Neural progenitor cell (in vitro differentiated cells): Measurements from ENCODE around the gene CD63. TPM values are rescaled to one million over a fixed set of nuclear protein-coding genes. Genes with fewer than 3 reads are reported as not detected.

ENCODE experiments used
- DNase-seq: peaks from one replicate; pipeline ENCODE4 v3.0.0-alpha.2; 2016; ENCODE audit warnings: low spot score
- H2AFZ ChIP-seq: fragments of 200-600 bp; sonication (generic); replicated peaks from 2 replicates; pipeline ENCODE4 v1.6.1; 2016; ENCODE audit warnings: antibody characterized with exemption
- H3F3A ChIP-seq: fragments of 200-600 bp; sonication (generic); 2 replicates; pipeline ENCODE4 v1.6.1; 2016; ENCODE audit warnings: antibody characterized with exemption, low read depth
- H3K27ac ChIP-seq: fragments of 200-600 bp; sonication (generic); 2 replicates; pipeline ENCODE4 v1.5.1; 2016; ENCODE audit warnings: mild to moderate bottlenecking
- H3K27me3 ChIP-seq: fragments of 200-600 bp; sonication (generic); 2 replicates; pipeline ENCODE4 v1.6.1; 2016; ENCODE audit warnings: mild to moderate bottlenecking, moderate library complexity
- H3K36me3 ChIP-seq: fragments of 200-600 bp; sonication (generic); 2 replicates; pipeline ENCODE4 v1.5.1; 2016
- H3K4me1 ChIP-seq: fragments of 200-600 bp; sonication (generic); 2 replicates; pipeline ENCODE4 v1.6.1; 2016; ENCODE audit warnings: mixed run types
- H3K4me2 ChIP-seq: fragments of 200-600 bp; sonication (generic); 2 replicates; pipeline ENCODE4 v1.6.1; 2016
- H3K4me3 ChIP-seq: fragments of 200-600 bp; sonication (generic); 2 replicates; pipeline ENCODE4 v1.5.1; 2016
- H3K79me2 ChIP-seq: fragments of 200-600 bp; sonication (generic); 2 replicates; pipeline ENCODE4 v1.6.1; 2016; ENCODE audit warnings: low read depth
- H3K9ac ChIP-seq: fragments of 200-600 bp; sonication (generic); 2 replicates; pipeline ENCODE4 v1.6.1; 2016
- H3K9me3 ChIP-seq: fragments of 200-600 bp; sonication (generic); 2 replicates; pipeline ENCODE4 v1.5.1; 2016; ENCODE audit warnings: low read depth
- H4K20me1 ChIP-seq: fragments of 200-600 bp; sonication (generic); 2 replicates; pipeline ENCODE4 v1.6.1; 2016; ENCODE audit warnings: low read depth
- H3K27ac Mint-ChIP-seq: 3 replicates; pipeline ENCODE4 v1.8.0; 2021; ENCODE audit warnings: mixed read lengths
- H3K27me3 Mint-ChIP-seq: 2 replicates; pipeline ENCODE4 v1.8.0; 2022; ENCODE audit warnings: low read depth, mild to moderate bottlenecking, inconsistent platforms, moderate library complexity, mixed read lengths; ENCODE audit not compliant: insufficient read depth
- H3K36me3 Mint-ChIP-seq: 3 replicates; pipeline ENCODE4 v1.8.0; 2021; ENCODE audit warnings: mixed read lengths
- H3K4me1 Mint-ChIP-seq: 3 replicates; pipeline ENCODE4 v1.8.0; 2021; ENCODE audit warnings: mixed read lengths
- H3K4me3 Mint-ChIP-seq: 3 replicates; pipeline ENCODE4 v1.8.0; 2021; ENCODE audit warnings: mild to moderate bottlenecking, moderate library complexity, mixed read lengths
- H3K9me3 Mint-ChIP-seq: 3 replicates; pipeline ENCODE4 v1.8.0; 2020; ENCODE audit warnings: mixed read lengths
- CTCF ChIP-seq: fragments of 200-600 bp; sonication (generic); IDR thresholded peaks from 2 replicates; pipeline ENCODE4 v1.5.1; 2017; ENCODE audit warnings: antibody characterized with exemption, mild to moderate bottlenecking
- EZH2 ChIP-seq: fragments of 200-600 bp; sonication (generic); IDR thresholded peaks from 2 replicates; pipeline ENCODE4 v1.6.1; 2017; ENCODE audit warnings: antibody characterized with exemption, mild to moderate bottlenecking, moderate library complexity
- EZH2phosphoT487 ChIP-seq: fragments of 200-600 bp; sonication (generic); IDR thresholded peaks from 2 replicates; pipeline ENCODE4 v1.6.1; 2017; ENCODE audit warnings: antibody characterized with exemption
- total RNA-seq: library from RNA; depleted of rRNA; stranded (reverse); fragments of >200 nt; gene quantifications from 2 replicates; pipeline ENCODE4 v1.2.3, GENCODE V29; 2015; ENCODE audit warnings: low replicate concordance

The CD63 gene
- total RNA-seq, 1 donor from 2014 or later, result 305 TPM

GRCh38 chr12:55696141-55696540, 32.7 kb downstream of the CD63 start:
- Histone ChIP-seq H3K9ac (no peak overlapping the region), H2AFZ (no peak overlapping the region)

GRCh38 chr12:55695349-55695748, 33.5 kb downstream of the CD63 start:
- H3K4me1 ChIP-seq, result no peaks in the 10 kb centered on the region
- no peak overlapping the region for H3K4me3 Mint-ChIP-seq
- H3K9ac ChIP-seq, result no peak overlapping the region
- no peaks in the 10 kb centered on the region for H3K4me1 Mint-ChIP-seq
- no peaks in the 10 kb centered on the region for H3K27me3 ChIP-seq
- no peaks in the 10 kb centered on the region for H4K20me1 ChIP-seq
- no peak for DNase-seq
- H3F3A ChIP-seq, result no peaks in the 10 kb centered on the region
- peaks cover 2% of the 10 kb centered on the region for H3K27me3 Mint-ChIP-seq
- peaks cover 7% of the 10 kb centered on the region for H3K36me3 Mint-ChIP-seq
- H3K27ac Mint-ChIP-seq, result no peak overlapping the region
- H3K36me3 ChIP-seq, result no peaks in the 10 kb centered on the region
- no peak for TF ChIP-seq CTCF
- H3K9me3 ChIP-seq, result no peaks in the 10 kb centered on the region
- no peak overlapping the region for H3K27ac ChIP-seq
- no peak overlapping the region for H3K4me2 ChIP-seq
- H2AFZ ChIP-seq, result no peak overlapping the region
- H3K9me3 Mint-ChIP-seq, result no peaks in the 10 kb centered on the region
- no peaks in the 10 kb centered on the region for H3K79me2 ChIP-seq
- no peak overlapping the region for H3K4me3 ChIP-seq

More at GRCh38 chr12:55696141-55696540, 32.7 kb downstream of the CD63 start:
- no peak overlapping the region for H3K4me2 ChIP-seq
- H3K27ac ChIP-seq, result no peak overlapping the region
- H3K4me3 ChIP-seq, result no peak overlapping the region
- no peaks in the 10 kb centered on the region for H3K36me3 ChIP-seq
- Mint-ChIP-seq H3K27me3 (peaks cover 2% of the 10 kb centered on the region), H3K27ac (no peak overlapping the region), H3K36me3 (peaks cover 6% of the 10 kb centered on the region), H3K9me3 (no peaks in the 10 kb centered on the region), H3K4me3 (no peak overlapping the region), H3K4me1 (no peaks in the 10 kb centered on the region)
- no peak for DNase-seq
- H3F3A ChIP-seq, result no peaks in the 10 kb centered on the region
- H3K4me1 ChIP-seq, result no peaks in the 10 kb centered on the region
- no peaks in the 10 kb centered on the region for H3K9me3 ChIP-seq
- H3K27me3 ChIP-seq, result no peaks in the 10 kb centered on the region
- H4K20me1 ChIP-seq, result no peaks in the 10 kb centered on the region
- no peaks in the 10 kb centered on the region for H3K79me2 ChIP-seq
- TF ChIP-seq EZH2, result no peak
- no peak for TF ChIP-seq CTCF
- TF ChIP-seq EZH2phosphoT487, result no peak

GRCh38 chr12:55694651-55695050, 34.2 kb downstream of the CD63 start:
- Histone ChIP-seq H3K4me1 (no peaks in the 10 kb centered on the region), H3K4me3 (no peak overlapping the region), H2AFZ (no peak overlapping the region), H3K79me2 (no peaks in the 10 kb centered on the region), H3K4me2 (no peak overlapping the region), H3K9ac (no peak overlapping the region), H3F3A (no peaks in the 10 kb centered on the region), H3K27me3 (no peaks in the 10 kb centered on the region), H4K20me1 (no peaks in the 10 kb centered on the region), H3K36me3 (no peaks in the 10 kb centered on the region), H3K27ac (no peak overlapping the region), H3K9me3 (no peaks in the 10 kb centered on the region)
- DNase-seq, result no peak
- Mint-ChIP-seq H3K9me3 (no peaks in the 10 kb centered on the region), H3K27me3 (peaks cover 2% of the 10 kb centered on the region), H3K36me3 (peaks cover 7% of the 10 kb centered on the region), H3K4me1 (no peaks in the 10 kb centered on the region), H3K4me3 (no peak overlapping the region), H3K27ac (no peak overlapping the region)
- TF ChIP-seq EZH2 (no peak), CTCF (no peak), EZH2phosphoT487 (no peak)

- TF ChIP-seq EZH2 (no peak), CTCF (no peak), EZH2phosphoT487 (no peak)
- Mint-ChIP-seq H3K27ac (no peak overlapping the region), H3K27me3 (peaks cover 2% of the 10 kb centered on the region), H3K4me3 (no peak overlapping the region), H3K9me3 (no peaks in the 10 kb centered on the region), H3K4me1 (no peaks in the 10 kb centered on the region), H3K36me3 (peaks cover 7% of the 10 kb centered on the region)
- Histone ChIP-seq H3K4me1 (no peaks in the 10 kb centered on the region), H3K4me2 (no peak overlapping the region), H3F3A (no peaks in the 10 kb centered on the region), H2AFZ (no peak overlapping the region), H3K79me2 (no peaks in the 10 kb centered on the region), H3K27ac (no peak overlapping the region), H4K20me1 (no peaks in the 10 kb centered on the region), H3K4me3 (no peak overlapping the region), H3K9ac (no peak overlapping the region), H3K27me3 (no peaks in the 10 kb centered on the region), H3K9me3 (no peaks in the 10 kb centered on the region), H3K36me3 (no peaks in the 10 kb centered on the region)
- DNase-seq, result no peak
Measured at GRCh38 chr12:55694188-55694515, 34.7 kb downstream of the CD63 start.
